Measurements from ENCODE around the gene CEMP1.
"Not testable (repeated sequence)": the region's sequence is repeated elsewhere in the genome, so short reads cannot be mapped to it uniquely, and the experiment has no call there.

The CEMP1 gene

GRCh38 chr16:2535625-2536013 is 4.4 kb upstream of the CEMP1 start:
- DNase-seq (ENCODE audit: low spot score): no peak

- not testable (repeated sequence) for DNase-seq (ENCODE audit: low spot score)
Observed at GRCh38 chr16:2534335-2534734, 3.1 kb upstream of the CEMP1 start.

- DNase-seq (ENCODE audit: low spot score): no peak
Observed at GRCh38 chr16:2533912-2534311, 2.7 kb upstream of the CEMP1 start.

DNA sequence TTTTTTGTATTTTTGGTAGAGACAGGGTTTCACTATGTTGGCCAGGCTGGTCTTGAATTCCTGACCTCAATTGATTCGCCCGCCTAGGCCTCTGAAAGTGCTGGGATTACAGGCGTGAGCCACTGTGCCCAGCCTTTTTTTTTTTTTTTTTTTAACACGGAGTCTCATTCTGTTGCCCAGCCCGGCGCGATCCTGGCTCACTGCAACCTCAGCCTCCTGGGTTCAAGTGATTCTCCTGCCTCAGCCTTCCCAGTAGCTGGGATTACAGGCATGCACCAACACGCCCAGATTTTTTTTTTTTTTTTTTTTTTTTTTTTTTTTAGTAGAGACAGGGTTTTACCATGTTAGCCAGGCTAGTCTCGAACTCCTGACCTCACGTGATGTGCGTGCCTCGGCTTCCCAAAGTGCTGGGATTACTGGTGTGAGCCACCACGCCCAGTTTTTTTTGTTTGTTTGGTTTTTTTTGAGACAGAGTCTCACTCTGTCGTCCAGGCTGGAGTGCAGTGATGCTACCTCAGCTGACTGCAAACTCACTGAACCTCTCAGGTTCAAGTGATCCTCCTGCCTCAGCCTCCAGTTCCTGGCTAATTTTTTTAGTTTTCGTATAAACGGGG is 2.0 kb upstream of the CEMP1 start:
- not testable (repeated sequence) for DNase-seq (ENCODE audit: low spot score)

DNA sequence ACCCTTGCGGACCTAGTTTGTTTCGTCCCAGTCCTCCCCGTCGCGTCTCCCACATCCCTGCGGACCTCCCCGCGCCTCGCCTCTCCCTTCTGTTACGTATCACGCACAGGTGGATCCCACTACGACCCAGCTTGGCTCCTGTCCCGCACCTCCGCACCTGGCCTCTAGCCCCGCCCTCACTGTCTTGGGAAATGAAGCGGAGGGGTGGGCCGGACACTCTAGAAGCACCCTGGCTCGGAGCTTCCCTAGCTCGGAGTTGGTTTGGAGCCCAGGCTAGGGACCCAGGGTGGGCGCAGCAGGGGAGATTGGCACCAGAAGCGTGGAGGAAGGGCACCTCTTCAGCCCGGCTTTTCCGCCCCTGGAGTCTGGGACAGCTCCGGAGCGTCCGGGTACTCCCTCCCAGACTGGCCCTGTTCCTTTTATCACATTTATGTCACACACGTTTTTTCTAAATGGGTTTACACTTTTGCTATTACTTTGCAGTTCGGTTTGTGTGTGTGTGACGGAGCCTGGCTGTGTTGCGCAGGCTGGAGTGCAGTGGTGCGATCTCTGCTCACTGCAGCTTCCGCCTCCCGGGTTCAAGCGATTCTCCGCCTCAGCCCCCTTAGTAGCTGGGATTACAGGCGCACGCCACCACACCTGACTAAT is 1.4 kb upstream of the CEMP1 start:
- DNase-seq (ENCODE audit: low spot score): peak; percentile 80

DNA sequence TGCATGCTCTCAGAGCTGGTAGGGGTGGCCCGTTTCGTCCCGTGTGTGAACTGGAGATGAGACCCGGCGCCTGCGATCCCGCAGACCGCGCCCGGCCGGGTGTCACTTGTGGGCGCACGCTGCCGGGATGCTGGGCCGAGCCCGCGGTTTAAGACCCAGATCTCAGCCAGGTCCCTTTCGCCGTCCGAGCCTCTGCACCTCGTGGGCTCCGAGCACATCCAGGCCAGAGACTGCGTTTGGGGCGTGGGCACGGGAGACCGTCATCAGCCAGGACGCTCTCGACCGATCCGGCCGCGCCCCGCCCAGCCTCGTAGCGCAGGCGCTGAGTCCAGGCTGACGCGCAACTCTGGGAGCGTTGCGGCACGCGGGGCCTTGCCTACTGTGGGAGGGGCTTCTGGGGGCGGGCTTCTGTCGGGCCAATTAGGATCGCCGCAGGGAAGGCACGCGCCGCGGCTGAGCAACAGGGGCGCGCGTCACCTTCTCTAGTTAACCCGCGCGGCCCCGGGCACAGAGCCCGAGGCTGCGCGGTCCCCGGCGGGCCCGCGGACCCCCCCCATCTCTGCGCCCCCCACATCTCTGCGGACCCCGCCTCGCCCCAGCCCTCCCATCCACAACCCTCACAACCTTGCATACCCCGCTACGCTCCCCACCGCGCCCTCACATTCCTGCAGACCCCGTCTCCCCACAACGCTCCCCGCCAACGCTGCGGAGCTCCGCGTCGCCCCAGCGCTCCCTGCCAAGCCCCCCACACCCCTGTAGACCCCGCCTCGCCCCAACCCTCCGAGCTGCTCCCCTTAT is 687 bp upstream of the CEMP1 start:
- DNase-seq (ENCODE audit: low spot score): peak; percentile 98

DNA sequence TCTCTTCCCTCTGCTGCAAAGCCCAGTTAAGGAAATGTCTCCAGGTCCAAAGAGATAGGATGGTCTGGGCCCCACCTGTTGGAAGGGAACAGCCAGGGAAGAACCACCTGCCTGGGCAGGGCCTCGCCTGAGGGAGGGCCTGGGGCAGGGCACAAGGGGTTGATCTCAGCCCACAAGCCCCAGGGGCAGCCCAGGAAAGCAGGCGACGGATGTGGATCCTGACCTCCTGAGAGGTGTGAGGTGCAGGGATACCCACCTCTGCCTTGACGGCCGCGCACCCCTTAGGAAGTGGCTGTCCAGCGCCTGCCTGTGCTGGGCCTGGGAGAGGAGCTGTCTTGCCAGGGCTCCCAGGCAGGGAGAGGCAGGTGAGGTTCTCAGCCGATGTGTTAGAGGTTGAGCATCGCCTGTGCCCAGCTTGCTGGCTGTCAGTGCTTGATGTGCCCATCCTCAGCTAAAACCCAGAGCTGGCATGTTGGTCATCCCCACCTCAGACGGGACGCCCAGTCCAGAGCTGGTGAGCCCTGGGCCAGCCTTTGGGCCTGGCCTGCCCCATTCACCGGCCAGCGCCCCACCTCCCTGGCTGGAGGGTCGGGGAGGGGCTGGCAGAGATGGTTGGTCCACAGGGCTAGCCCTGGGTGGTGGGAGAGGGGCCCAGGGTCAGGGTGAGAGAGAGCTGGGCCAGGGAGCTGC is 434 bp downstream of the CEMP1 start:
- no peak for DNase-seq (ENCODE audit: low spot score)

- DNase-seq (ENCODE audit: low spot score): no peak
Observed at GRCh38 chr16:2529961-2530628, 1.1 kb downstream of the CEMP1 start.

DNA sequence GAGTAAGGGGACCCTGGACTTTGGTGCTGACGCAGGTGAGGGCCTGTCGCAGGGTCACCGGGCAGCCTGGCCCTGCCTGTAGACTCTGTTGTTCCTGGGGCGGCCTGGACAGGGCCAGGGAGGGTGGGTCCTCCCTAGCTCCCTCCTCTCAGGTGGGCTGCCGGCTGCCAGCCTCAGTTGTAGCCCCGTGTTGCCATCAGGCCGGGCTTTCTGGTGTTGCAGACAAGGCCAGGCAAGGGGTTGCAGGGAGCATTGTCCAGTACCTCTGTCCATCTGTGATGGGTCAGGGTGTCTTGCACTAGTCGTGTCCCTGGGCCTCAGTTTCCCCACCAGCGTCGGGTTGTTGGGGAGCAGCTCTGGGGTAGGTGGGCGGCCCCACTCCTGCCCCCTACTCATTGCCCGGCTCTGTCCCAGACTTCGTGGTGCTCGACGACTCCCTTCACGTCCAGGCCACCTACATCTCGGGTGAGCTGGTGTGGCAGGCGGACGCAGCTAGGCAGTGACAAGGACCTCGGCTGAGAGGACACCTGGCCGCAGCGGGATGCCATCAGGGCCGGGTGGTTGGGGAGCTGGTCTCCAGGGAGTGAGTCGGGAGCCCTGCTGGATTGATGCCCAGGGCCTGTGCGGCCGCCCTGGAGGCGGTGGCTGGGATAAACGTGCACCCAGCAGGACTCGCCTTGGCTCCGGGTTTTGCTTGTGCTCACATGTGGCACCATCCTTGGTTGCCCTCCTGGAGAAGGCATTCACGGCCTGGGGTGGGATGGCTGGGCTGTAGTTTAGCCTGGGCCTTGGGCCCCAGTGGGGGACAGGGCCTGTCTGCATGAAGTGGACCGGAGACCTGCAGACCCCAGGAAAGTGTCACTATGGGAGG is 1.9 kb downstream of the CEMP1 start:
- DNase-seq (ENCODE audit: low spot score): no peak

DNA sequence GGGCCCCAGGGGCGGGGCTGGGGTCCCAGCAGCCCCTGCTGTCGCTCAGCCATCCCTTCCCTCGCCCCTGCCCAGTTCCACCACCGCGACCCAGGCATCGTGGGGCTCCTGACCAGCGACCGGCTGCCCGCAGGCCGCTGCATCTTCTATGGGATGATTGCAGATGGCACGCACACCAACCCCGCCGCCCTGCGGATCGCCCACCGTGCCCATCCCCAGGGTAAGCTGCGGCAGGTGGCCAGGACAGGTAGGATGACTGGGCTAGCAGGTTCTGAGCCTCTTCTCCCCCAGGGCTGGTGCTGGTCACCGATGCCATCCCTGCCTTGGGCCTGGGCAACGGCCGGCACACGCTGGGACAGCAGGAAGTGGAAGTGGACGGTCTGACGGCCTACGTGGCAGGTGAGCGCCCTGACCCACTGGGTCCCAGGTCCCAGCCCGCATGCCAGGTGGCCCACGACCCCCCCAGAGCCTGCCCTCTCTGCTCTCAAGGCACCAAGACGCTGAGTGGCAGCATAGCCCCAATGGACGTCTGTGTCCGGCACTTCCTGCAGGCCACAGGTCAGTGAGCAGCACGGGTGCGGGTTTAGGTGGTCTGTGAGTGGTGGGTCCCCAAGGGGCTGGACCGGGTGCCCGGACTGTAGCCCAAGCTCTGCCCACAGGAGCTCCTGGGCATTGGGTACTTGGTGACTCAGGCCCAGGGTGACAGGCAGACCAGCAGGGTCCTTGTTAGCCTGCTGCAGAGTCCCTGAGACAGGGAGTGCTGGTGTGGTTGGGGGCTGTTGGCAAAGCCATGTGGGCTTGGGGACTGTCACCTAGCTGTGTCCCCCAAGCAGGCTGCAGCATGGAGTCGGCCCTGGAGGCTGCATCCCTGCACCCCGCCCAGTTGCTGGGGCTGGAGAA is 2.8 kb downstream of the CEMP1 start:
- no peak for DNase-seq (ENCODE audit: low spot score)

GRCh38 chr16:2527784-2528100 is 3.5 kb downstream of the CEMP1 start:
- DNase-seq (ENCODE audit: low spot score): no peak

GRCh38 chr16:2527071-2527783 is 4.0 kb downstream of the CEMP1 start:
- DNase-seq (ENCODE audit: low spot score): no peak

- DNase-seq (ENCODE audit: low spot score): no peak
Observed at GRCh38 chr16:2526135-2526534, 5.1 kb downstream of the CEMP1 start.

DNA sequence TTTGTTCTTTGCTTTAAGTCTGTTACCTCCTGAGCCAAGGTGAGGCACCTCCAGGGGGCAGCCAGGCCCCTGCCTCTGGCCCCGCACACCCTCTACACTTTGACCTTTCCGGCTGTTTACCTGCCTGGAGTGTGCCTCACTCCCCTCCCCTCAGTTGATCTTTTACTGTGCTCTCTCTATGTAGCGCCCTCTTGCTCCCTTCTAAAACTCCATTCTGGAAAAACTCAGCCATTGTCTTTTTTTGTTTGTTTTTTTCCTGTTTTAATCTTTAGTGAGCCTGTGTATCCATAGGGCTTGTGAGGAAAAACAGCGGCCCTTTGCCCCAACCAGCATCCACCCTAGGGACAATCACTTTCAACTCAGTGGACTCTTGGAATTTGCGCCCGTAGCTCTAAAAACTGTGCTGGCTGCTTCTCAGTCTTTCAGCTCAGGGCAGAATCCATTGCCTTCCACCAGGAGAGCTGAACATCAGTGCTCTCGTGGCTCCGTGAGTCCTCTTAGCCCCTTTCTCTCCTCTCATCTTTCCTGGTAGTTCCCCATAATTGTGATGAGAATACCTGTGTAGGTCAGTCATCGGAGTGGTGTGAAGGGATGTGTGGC is 6.8 kb downstream of the CEMP1 start:
- no peak for DNase-seq (ENCODE audit: low spot score)

- no peak for DNase-seq (ENCODE audit: low spot score)
Observed at GRCh38 chr16:2523801-2524231, 7.4 kb downstream of the CEMP1 start.

GRCh38 chr16:2520784-2521531 is 10.2 kb downstream of the CEMP1 start:
- DNase-seq (ENCODE audit: low spot score): peak; percentile 52

DNA sequence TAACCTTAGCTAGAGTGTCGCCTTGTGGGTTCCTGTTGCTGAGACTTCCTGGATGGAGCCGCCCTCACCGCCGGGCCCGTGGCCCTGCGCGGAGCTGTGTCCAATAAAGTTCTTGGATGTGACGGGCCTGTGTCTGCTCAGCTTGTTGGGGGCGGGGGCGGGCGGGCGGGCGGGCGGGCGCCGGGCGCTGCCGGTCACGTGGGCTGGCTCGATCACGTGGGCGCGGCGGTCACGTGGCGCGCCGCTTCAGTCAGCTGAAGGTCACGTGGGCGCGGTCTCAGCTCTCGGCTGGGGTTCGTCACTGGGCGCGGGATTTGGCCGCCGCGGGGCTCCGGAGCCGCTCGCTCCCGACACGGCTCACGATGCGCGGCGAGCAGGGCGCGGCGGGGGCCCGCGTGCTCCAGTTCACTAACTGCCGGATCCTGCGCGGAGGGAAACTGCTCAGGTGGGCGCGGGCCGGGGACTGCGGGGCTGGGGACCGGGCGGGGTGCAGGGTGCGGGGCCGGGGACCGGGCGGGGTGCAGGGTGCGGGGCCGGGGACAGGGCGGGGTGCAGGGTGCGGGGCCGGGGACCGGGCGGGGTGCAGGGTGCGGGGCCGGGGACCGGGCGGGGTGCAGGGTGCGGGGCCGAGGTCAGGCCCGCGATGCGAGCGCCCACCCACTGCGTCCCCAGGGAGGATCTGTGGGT is 11.0 kb downstream of the CEMP1 start, which contains the start of gene AMDHD2:
Gene AMDHD2, plus strand, starts transcription at position 275 of the 687 bp plus-strand sequence. Its CDS starts 88 bp downstream, at position 363.
- peak; percentile 90 for DNase-seq (ENCODE audit: low spot score)

DNA sequence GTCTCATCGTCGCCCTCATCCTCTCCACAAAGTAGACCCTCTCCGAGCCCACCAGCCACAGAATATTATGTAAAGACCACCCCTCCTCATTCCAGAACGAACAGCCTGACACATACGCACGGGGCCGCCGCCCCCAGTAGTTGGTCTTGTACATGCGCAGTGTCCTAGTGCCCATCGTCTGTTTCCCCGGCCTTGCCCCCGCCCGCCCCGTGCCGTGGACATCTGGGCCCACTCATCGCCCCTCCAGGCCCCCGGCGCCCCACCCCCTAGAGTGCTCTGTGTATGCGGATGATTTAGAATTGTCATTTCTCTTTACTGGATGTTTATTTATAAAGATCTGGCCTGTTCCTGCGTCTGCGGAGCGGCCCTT is 11.5 kb downstream of the CEMP1 start:
- no peak for DNase-seq (ENCODE audit: low spot score)
